ENCODE results near the gene CALML5.

Gene CALML5

DNA sequence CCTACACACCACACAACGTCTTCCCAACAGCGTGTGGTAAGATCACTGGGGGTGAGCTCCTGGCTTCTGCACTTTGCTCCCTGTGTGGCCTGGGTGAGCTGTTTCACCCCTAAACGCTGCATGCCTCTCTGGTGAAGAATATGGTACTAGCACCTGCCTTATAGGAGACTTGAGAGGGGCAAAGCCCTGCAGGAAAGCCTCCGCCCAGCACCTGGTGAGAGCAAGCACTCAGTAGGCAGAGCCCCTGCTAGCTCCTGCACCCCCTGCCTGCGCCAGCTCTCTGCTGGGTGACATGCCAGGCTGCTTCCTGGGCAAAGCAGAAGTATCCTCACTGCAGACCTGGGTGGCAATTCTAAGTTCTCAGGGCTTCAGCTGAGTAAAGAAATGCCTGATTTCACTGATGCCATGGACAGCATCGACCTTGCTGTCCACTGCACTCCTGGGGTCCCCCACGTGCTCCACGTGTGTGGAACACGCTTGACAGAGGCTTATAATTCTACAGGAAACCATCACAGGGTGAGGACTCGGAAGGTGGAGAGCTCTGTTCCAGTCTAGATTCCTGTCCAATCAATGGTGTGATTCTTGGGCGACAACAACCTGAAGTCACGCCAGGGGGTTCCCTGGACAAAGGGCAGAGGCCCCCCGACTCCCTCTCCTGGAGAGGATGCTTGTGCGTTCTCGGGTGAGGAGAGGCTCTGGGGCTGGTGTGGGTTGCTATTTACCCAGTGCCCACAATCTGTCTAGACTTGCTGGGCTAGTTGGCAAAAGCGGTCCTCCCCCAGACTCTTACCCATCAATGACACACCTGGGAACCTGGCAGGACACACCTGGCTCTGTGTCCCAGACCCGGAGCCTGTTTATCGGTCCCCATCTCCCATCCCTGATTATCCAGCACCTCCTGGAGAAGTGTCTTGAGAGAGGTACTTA is 5.0 kb upstream of the CALML5 start:
- no peak overlapping the region for H3K4me3 ChIP-seq (ENCODE audit: low read depth in 1 of 2, low read length in 2 of 2)
- H3K4me2 ChIP-seq (ENCODE audit: insufficient read depth, low read length): no peak overlapping the region
- H3K9me3 ChIP-seq (ENCODE audit: insufficient read depth, low read length, severe bottlenecking): no peaks in the 10 kb centered on the region
- H4K20me1 ChIP-seq (ENCODE audit: insufficient read depth, low read length): peaks cover 2% of the 10 kb centered on the region; the same call in 1 of the 2 replicates
- no peaks in the 10 kb centered on the region for H3K4me1 ChIP-seq (ENCODE audit: insufficient read depth, low read length)
- ATAC-seq (ENCODE audit: insufficient read depth, low read depth) (no peak), DNase-seq (no peak)
- H3K27me3 ChIP-seq (ENCODE audit: insufficient read depth, low read length, poor library complexity): peaks cover 14% of the 10 kb centered on the region
- no peak overlapping the region for H3K9ac ChIP-seq (ENCODE audit: low read depth, low read length)
- H2AFZ ChIP-seq (ENCODE audit: low read depth, low read length): no peak overlapping the region
- H3K27ac ChIP-seq (ENCODE audit: low read length): no peak overlapping the region
- H3K36me3 ChIP-seq (ENCODE audit: insufficient read depth, low read length): no peaks in the 10 kb centered on the region
- TF ChIP-seq, protein P1, sequence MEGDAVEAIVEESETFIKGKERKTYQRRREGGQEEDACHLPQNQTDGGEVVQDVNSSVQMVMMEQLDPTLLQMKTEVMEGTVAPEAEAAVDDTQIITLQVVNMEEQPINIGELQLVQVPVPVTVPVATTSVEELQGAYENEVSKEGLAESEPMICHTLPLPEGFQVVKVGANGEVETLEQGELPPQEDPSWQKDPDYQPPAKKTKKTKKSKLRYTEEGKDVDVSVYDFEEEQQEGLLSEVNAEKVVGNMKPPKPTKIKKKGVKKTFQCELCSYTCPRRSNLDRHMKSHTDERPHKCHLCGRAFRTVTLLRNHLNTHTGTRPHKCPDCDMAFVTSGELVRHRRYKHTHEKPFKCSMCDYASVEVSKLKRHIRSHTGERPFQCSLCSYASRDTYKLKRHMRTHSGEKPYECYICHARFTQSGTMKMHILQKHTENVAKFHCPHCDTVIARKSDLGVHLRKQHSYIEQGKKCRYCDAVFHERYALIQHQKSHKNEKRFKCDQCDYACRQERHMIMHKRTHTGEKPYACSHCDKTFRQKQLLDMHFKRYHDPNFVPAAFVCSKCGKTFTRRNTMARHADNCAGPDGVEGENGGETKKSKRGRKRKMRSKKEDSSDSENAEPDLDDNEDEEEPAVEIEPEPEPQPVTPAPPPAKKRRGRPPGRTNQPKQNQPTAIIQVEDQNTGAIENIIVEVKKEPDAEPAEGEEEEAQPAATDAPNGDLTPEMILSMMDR (IDR thresholded peaks at IDR 0.05; ENCODE audit: borderline replicate concordance, extremely low read depth, low read length, poor library complexity, severe bottlenecking): no peak
- TF ChIP-seq EZH2 (IDR thresholded peaks at IDR 0.05; ENCODE audit: borderline replicate concordance, low read depth, low read length, severe bottlenecking): no peak
- H3K79me2 ChIP-seq (ENCODE audit: insufficient read depth, low read length): no peaks in the 10 kb centered on the region

DNA sequence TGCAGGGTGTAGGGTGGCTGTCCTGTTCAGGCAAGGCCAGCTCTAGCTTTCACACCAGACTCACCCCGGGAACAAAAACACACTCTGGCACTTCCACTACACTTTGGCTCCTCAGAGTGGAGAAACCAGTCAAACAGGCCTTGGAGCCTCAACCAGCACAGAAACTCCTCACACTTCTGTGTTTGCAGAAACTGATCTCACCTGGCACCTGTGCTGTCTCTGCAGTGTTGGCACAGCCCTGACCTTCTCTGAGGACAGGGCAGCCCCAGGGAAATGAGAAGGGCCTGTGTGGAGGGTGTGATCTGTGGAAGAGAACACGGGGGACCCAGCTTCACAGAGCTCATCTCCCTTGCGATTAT is 4.1 kb upstream of the CALML5 start:
- Histone ChIP-seq H3K79me2 (ENCODE audit: insufficient read depth, low read length) (no peaks in the 10 kb centered on the region), H3K9ac (ENCODE audit: low read depth, low read length) (no peak overlapping the region), H3K4me3 (ENCODE audit: low read depth in 1 of 2, low read length in 2 of 2) (no peak overlapping the region), H3K4me2 (ENCODE audit: insufficient read depth, low read length) (no peak overlapping the region), H3K27ac (ENCODE audit: low read length) (no peak overlapping the region), H4K20me1 (ENCODE audit: insufficient read depth, low read length) (peaks cover 2% of the 10 kb centered on the region; the same call in 1 of the 2 replicates), H3K9me3 (ENCODE audit: insufficient read depth, low read length, severe bottlenecking) (no peaks in the 10 kb centered on the region), H2AFZ (ENCODE audit: low read depth, low read length) (no peak overlapping the region), H3K4me1 (ENCODE audit: insufficient read depth, low read length) (no peaks in the 10 kb centered on the region), H3K36me3 (ENCODE audit: insufficient read depth, low read length) (no peaks in the 10 kb centered on the region), H3K27me3 (ENCODE audit: insufficient read depth, low read length, poor library complexity) (peaks cover 14% of the 10 kb centered on the region)
- ATAC-seq (ENCODE audit: insufficient read depth, low read depth): no peak
- TF ChIP-seq, protein P1 (IDR thresholded peaks at IDR 0.05; ENCODE audit: borderline replicate concordance, extremely low read depth, low read length, poor library complexity, severe bottlenecking): no peak
- TF ChIP-seq EZH2 (IDR thresholded peaks at IDR 0.05; ENCODE audit: borderline replicate concordance, low read depth, low read length, severe bottlenecking): no peak
- DNase-seq: no peak

DNA sequence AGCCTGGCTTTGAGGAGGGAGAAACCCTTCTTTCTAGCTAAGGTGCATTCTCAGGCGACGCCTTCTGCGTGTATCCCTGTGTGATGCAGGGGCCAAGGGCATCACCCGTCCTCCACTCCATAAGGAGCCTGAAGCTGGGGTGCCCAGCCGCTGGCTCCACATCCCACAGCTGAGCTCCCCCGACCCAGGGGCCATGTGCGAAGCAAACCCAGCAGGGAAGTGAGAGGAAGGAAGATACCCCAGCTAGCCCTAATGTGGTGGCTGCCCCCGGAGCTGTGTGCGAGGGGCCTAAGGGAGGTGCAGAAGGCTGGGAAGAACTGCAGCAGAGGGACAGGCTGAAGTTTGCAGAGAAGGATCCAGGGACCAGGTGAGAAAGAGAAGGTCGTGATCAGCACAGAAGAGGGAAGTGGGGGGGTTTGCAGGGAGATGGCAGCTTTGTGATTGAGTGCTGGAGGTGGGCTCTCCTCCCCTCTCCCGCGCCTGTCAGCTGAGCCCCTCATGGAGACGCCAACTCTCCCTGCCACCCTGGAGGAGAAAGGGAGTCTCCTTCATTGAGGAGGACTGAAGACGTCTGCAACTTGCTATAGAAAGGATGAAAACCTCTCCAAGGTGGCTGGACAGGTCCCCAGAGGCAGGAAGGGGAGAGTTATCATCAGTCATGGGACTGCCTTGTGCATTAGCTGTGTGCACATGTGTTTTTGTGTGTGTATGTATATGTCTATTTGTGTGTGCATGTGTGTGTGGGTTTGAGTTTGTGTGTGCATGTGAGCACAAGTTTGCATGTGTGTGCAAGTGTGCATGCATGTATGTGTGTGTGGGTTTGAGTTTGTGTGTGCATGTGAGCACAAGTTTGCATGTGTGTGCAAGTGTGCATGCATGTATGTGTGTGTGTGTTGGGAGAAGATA is 3.5 kb upstream of the CALML5 start:
- DNase-seq (no peak), ATAC-seq (ENCODE audit: insufficient read depth, low read depth) (no peak)
- no peak overlapping the region for H3K4me2 ChIP-seq (ENCODE audit: insufficient read depth, low read length)

More for the DNA sequence above, 3.5 kb upstream of the CALML5 start:
- peaks cover 2% of the 10 kb centered on the region; the same call in 1 of the 2 replicates for H4K20me1 ChIP-seq (ENCODE audit: insufficient read depth, low read length)
- no peak overlapping the region for H3K9ac ChIP-seq (ENCODE audit: low read depth, low read length)
- H3K27ac ChIP-seq (ENCODE audit: low read length): no peak overlapping the region
- no peaks in the 10 kb centered on the region for H3K79me2 ChIP-seq (ENCODE audit: insufficient read depth, low read length)
- TF ChIP-seq, protein P1 (IDR thresholded peaks at IDR 0.05; ENCODE audit: borderline replicate concordance, extremely low read depth, low read length, poor library complexity, severe bottlenecking): no peak
- TF ChIP-seq EZH2 (IDR thresholded peaks at IDR 0.05; ENCODE audit: borderline replicate concordance, low read depth, low read length, severe bottlenecking): no peak
- no peaks in the 10 kb centered on the region for H3K9me3 ChIP-seq (ENCODE audit: insufficient read depth, low read length, severe bottlenecking)
- no peaks in the 10 kb centered on the region for H3K36me3 ChIP-seq (ENCODE audit: insufficient read depth, low read length)
- no peaks in the 10 kb centered on the region for H3K4me1 ChIP-seq (ENCODE audit: insufficient read depth, low read length)
- H3K4me3 ChIP-seq (ENCODE audit: low read depth in 1 of 2, low read length in 2 of 2): no peak overlapping the region
- no peak overlapping the region for H2AFZ ChIP-seq (ENCODE audit: low read depth, low read length)
- H3K27me3 ChIP-seq (ENCODE audit: insufficient read depth, low read length, poor library complexity): peaks cover 14% of the 10 kb centered on the region

Measured in DND-41 (cell line).